ENCODE measurements around the gene JAK3. TPM values are rescaled to one million over a fixed set of nuclear protein-coding genes. Genes with fewer than 3 reads are reported as not detected.

Gene JAK3
- total and polyA plus RNA-seq, 5 donors, result 1.6 to 5.3 (median 3.1) TPM

Other genes with a start within 250 kb of the JAK3 start
- under 1 TPM in 2 of 4 donors, not detected in 2; 0.03 to 0.06 TPM for gene UNC13A, start 159.6 kb downstream of the JAK3 start, total RNA-seq
- gene UNC13A, start 159.6 kb downstream of the JAK3 start, polyA plus RNA-seq, result 0.05 TPM
- gene MAP1S, start 128.5 kb downstream of the JAK3 start, total RNA-seq, result 10 to 100 TPM; 24.8 to 35.5 (median 31.6) TPM
- gene MAP1S, start 128.5 kb downstream of the JAK3 start, polyA plus RNA-seq, result 14.7 TPM
- 1 to 10 TPM in 3 of 4 donors, under 1 TPM in 1; 0.68 to 1.6 (median 1.3) TPM for gene FCHO1, start 96.5 kb downstream of the JAK3 start, total RNA-seq
- gene FCHO1, start 96.5 kb downstream of the JAK3 start, polyA plus RNA-seq, result 0.57 TPM
- not detected for gene B3GNT3, start 52.8 kb downstream of the JAK3 start, total RNA-seq
- gene B3GNT3, start 52.8 kb downstream of the JAK3 start, polyA plus RNA-seq, result not detected
- not detected for gene INSL3, start 26.5 kb downstream of the JAK3 start, total RNA-seq
- gene INSL3, start 26.5 kb downstream of the JAK3 start, polyA plus RNA-seq, result not detected
- 1,000 to 10,000 TPM in 1 of 4 donors, 100 to 1,000 TPM in 3; 850 to 1,097 (median 916) TPM for gene RPL18A, start 11.9 kb upstream of the JAK3 start, total RNA-seq
- gene RPL18A, start 11.9 kb upstream of the JAK3 start, polyA plus RNA-seq, result 998 TPM
- not detected for gene SLC5A5, start 24.0 kb upstream of the JAK3 start, total RNA-seq
- gene SLC5A5, start 24.0 kb upstream of the JAK3 start, polyA plus RNA-seq, result not detected
- 10 to 100 TPM; 76.1 to 87.6 (median 78.8) TPM for gene CCDC124, start 85.0 kb upstream of the JAK3 start, total RNA-seq
- 136 TPM for gene CCDC124, start 85.0 kb upstream of the JAK3 start, polyA plus RNA-seq
- 1 to 10 TPM in 3 of 4 donors, under 1 TPM in 1; 0.84 to 1.9 (median 1.4) TPM for gene KCNN1, start 119.1 kb upstream of the JAK3 start, total RNA-seq
- gene KCNN1, start 119.1 kb upstream of the JAK3 start, polyA plus RNA-seq, result 3.0 TPM
- gene ARRDC2, start 160.2 kb upstream of the JAK3 start, total RNA-seq, result 10 to 100 TPM; 14.2 to 20.5 (median 18.0) TPM
- gene ARRDC2, start 160.2 kb upstream of the JAK3 start, polyA plus RNA-seq, result 24.7 TPM
- gene IL12RB1, start 239.0 kb upstream of the JAK3 start, total RNA-seq, result 1 to 10 TPM in 2 of 4 donors, under 1 TPM in 2; 0.79 to 1.6 (median 0.97) TPM
- 0.32 TPM for gene IL12RB1, start 239.0 kb upstream of the JAK3 start, polyA plus RNA-seq
- 1 to 10 TPM; 5.1 to 6.9 (median 6.5) TPM for gene MAST3, start 249.8 kb upstream of the JAK3 start, total RNA-seq
- gene MAST3, start 249.8 kb upstream of the JAK3 start, polyA plus RNA-seq, result 2.6 TPM